H1 (cell line): ENCODE data around the gene FADS2. TPM values are rescaled to one million over a fixed set of nuclear protein-coding genes. Genes with fewer than 3 reads are reported as not detected.

Experiments used
- CTCF ChIA-PET: fragments of 300-600 bp; sonication (Branson Sonifier 250); formaldehyde crosslinking; loops from one replicate; lab custom pipeline; 2021; ENCODE audit not compliant: partially characterized antibody; lab: Charles Lee
- POLR2A ChIA-PET: fragments of 300-600 bp; sonication (Branson Sonifier 250); formaldehyde crosslinking; loops from one replicate; lab custom pipeline; 2021; ENCODE audit warnings: inconsistent platforms; ENCODE audit not compliant: partially characterized antibody; lab: Charles Lee
- DNase-seq, 2 experiments: peaks; one replicate each; pipeline versions ENCODE4 v3.0.0 to v3.0.0-alpha.2; 2010 to 2022; ENCODE audit warnings: low spot score in 2 of 2, low read depth in 1 of 2, mixed read lengths in 1 of 2
- FAIRE-seq: peaks from 2 replicates; lab custom pipeline; 2011; peaks lifted over from hg19 to GRCh38; lab: Jason Lieb, UNC
- H2AFZ ChIP-seq: 2 replicates; pipeline ENCODE4 v1.8.1; 2012; ENCODE audit warnings: low read length, inconsistent platforms
- H2AK5ac ChIP-seq: 2 replicates; pipeline ENCODE4 v1.6.1; 2013; ENCODE audit warnings: low read depth, low read length
- H2BK120ac ChIP-seq: replicated peaks from 2 replicates; pipeline ENCODE3; 2013; ENCODE audit warnings: low read depth, low read length, inconsistent platforms
- H2BK12ac ChIP-seq: 2 replicates; pipeline ENCODE4 v1.6.1; 2013; ENCODE audit warnings: low read depth, low read length
- H2BK15ac ChIP-seq: 2 replicates; pipeline ENCODE4 v1.6.1; 2013; ENCODE audit warnings: low read length
- H2BK20ac ChIP-seq: 2 replicates; pipeline ENCODE4 v1.6.1; 2013; ENCODE audit warnings: low read length
- H2BK5ac ChIP-seq: 2 replicates; pipeline ENCODE4 v1.6.1; 2013; ENCODE audit warnings: low read depth, low read length
- H3K14ac ChIP-seq: 2 replicates; pipeline ENCODE4 v1.6.1; 2013; ENCODE audit warnings: inconsistent platforms; ENCODE audit not compliant: insufficient read length
- H3K18ac ChIP-seq: 2 replicates; pipeline ENCODE4 v1.6.1; 2013; ENCODE audit warnings: low read length; ENCODE audit errors: extremely low read depth
- H3K23ac ChIP-seq: 2 replicates; pipeline ENCODE4 v1.6.1; 2013; ENCODE audit warnings: inconsistent platforms; ENCODE audit not compliant: insufficient read length
- H3K23me2 ChIP-seq: 2 replicates; pipeline ENCODE4 v1.6.1; 2013; ENCODE audit warnings: low read depth, low read length
- H3K27ac ChIP-seq: 2 replicates; pipeline ENCODE4 v1.6.1; 2011; ENCODE audit warnings: low read depth, low read length, inconsistent platforms
- H3K27me3 ChIP-seq, 4 experiments: replicated peaks in 1 of 4; 1 replicate in 1 of 4; 2 replicates in 3 of 4; pipeline versions ENCODE4 v1.6.1 to v1.8.1; 2011 to 2013; ENCODE audit warnings: low read length in 3 of 4, mild to moderate bottlenecking in 3 of 4, inconsistent platforms in 2 of 4, mixed read lengths in 2 of 4, moderate library complexity in 1 of 4; ENCODE audit not compliant: control insufficient read depth in 3 of 4, insufficient read depth in 3 of 4; ENCODE audit errors: extremely low read depth in 1 of 4
- H3K36me3 ChIP-seq, 4 experiments: 2 replicates each; pipeline versions ENCODE4 v1.6.1 to v1.8.1; 2011 to 2013; ENCODE audit warnings: mild to moderate bottlenecking in 4 of 4, low read length in 3 of 4, moderate library complexity in 2 of 4, control low read depth in 1 of 4, inconsistent platforms in 1 of 4; ENCODE audit not compliant: insufficient read depth in 4 of 4, control insufficient read depth in 2 of 4
- H3K4ac ChIP-seq: replicated peaks from 2 replicates; pipeline ENCODE3; 2013; ENCODE audit warnings: low read length, low read depth, mixed read lengths, inconsistent platforms; ENCODE audit not compliant: insufficient read length
- H3K4me1 ChIP-seq, 4 experiments: replicated peaks in 1 of 4; 1 replicate in 1 of 4; 2 replicates in 3 of 4; pipeline versions ENCODE4 v1.6.1 to v1.8.1; 2011 to 2013; ENCODE audit warnings: low read length in 3 of 4, inconsistent platforms in 2 of 4, mixed read lengths in 1 of 4; ENCODE audit not compliant: insufficient read depth in 4 of 4, control insufficient read depth in 3 of 4
- H3K4me2 ChIP-seq, 2 experiments: 2 replicates each; pipeline versions ENCODE4 v1.6.1 to v1.8.1; 2011 to 2013; ENCODE audit warnings: low read depth in 2 of 2, low read length in 2 of 2, control low read depth in 1 of 2, inconsistent platforms in 1 of 2, mild to moderate bottlenecking in 1 of 2; ENCODE audit not compliant: insufficient read depth in 1 of 2
- H3K4me3 ChIP-seq, 4 experiments: fragments of 200-600, 300-600 bp in 1 of 4; sonication (generic), shearing (Covaris generic), sonication (Bioruptor Twin) in 1 of 4; 2 replicates each; pipeline versions ENCODE4 v1.5.1 to v1.8.1; 2011 to 2016; ENCODE audit warnings: low read length in 4 of 4, low read depth in 3 of 4, control low read depth in 2 of 4, inconsistent platforms in 2 of 4, mild to moderate bottlenecking in 2 of 4, mixed read lengths in 1 of 4, moderate library complexity in 1 of 4; ENCODE audit not compliant: insufficient read depth in 2 of 4; ENCODE audit errors: extremely low read depth in 1 of 4
- H3K56ac ChIP-seq: replicated peaks from 2 replicates; pipeline ENCODE3; 2013; ENCODE audit warnings: low read depth, mild to moderate bottlenecking, mixed read lengths, low read length, inconsistent platforms; ENCODE audit not compliant: insufficient read length
- H3K79me1 ChIP-seq: 2 replicates; pipeline ENCODE4 v1.6.1; 2013; ENCODE audit warnings: low read depth, low read length, control low read depth
- H3K79me2 ChIP-seq, 2 experiments: 2 replicates each; pipeline versions ENCODE4 v1.6.1 to v1.8.1; 2012 to 2013; ENCODE audit warnings: low read length in 2 of 2, mild to moderate bottlenecking in 2 of 2, inconsistent platforms in 1 of 2; ENCODE audit not compliant: insufficient read depth in 2 of 2, control insufficient read depth in 1 of 2
- H3K9ac ChIP-seq, 4 experiments: replicated peaks in 1 of 4; 1 replicate in 1 of 4; 2 replicates in 3 of 4; pipeline versions ENCODE4 v1.6.1 to v1.8.1; 2011 to 2013; ENCODE audit warnings: low read depth in 3 of 4, low read length in 3 of 4, control low read depth in 2 of 4, mild to moderate bottlenecking in 2 of 4, moderate library complexity in 2 of 4, inconsistent platforms in 1 of 4; ENCODE audit errors: extremely low read depth in 1 of 4
- H3K9me3 ChIP-seq, 2 experiments: 2 replicates each; pipeline versions ENCODE4 v1.6.1 to v1.8.1; 2012 to 2013; ENCODE audit warnings: mild to moderate bottlenecking in 2 of 2, moderate library complexity in 2 of 2, control low read depth in 1 of 2, inconsistent platforms in 1 of 2, low read depth in 1 of 2, low read length in 1 of 2, mixed read lengths in 1 of 2; ENCODE audit not compliant: insufficient read depth in 2 of 2
- H4K20me1 ChIP-seq, 2 experiments: replicated peaks in 1 of 2; 2 replicates each; pipeline versions ENCODE3 to v1.8.1; 2011 to 2013; ENCODE audit warnings: inconsistent platforms in 2 of 2, low read length in 2 of 2, mild to moderate bottlenecking in 1 of 2; ENCODE audit not compliant: insufficient read depth in 2 of 2, control insufficient read depth in 1 of 2
- H4K5ac ChIP-seq: 2 replicates; pipeline ENCODE4 v1.6.1; 2013; ENCODE audit warnings: low read length, low read depth, mixed read lengths, inconsistent platforms; ENCODE audit not compliant: insufficient read length
- H4K8ac ChIP-seq: 2 replicates; pipeline ENCODE4 v1.8.0; 2013; ENCODE audit warnings: mild to moderate bottlenecking, moderate library complexity, low read length, inconsistent platforms; ENCODE audit not compliant: insufficient read depth; ENCODE audit errors: extremely low read depth
- H4K91ac ChIP-seq: replicated peaks from 2 replicates; pipeline ENCODE3; 2013; ENCODE audit warnings: low read length, mixed read lengths, inconsistent platforms; ENCODE audit not compliant: insufficient read length
- JUN ChIP-seq: IDR thresholded peaks from 2 replicates; pipeline ENCODE4 v1.6.1; 2011; ENCODE audit warnings: low read depth, mild to moderate bottlenecking, improper control_type of control experiment, low read length
- MAFK ChIP-seq: IDR thresholded peaks from 2 replicates; pipeline ENCODE4 v1.6.1; 2012; ENCODE audit warnings: low read depth, mild to moderate bottlenecking, improper control_type of control experiment, low read length
- MAX ChIP-seq: IDR thresholded peaks from 2 replicates; pipeline ENCODE4 v1.6.1; 2012; ENCODE audit warnings: inconsistent platforms
- ZNF274 ChIP-seq: IDR thresholded peaks from 2 replicates; pipeline ENCODE4 v1.7.0; 2012; ENCODE audit warnings: low read length, borderline replicate concordance; ENCODE audit errors: extremely low read depth
- WGBS, 2 experiments: shearing (Covaris generic) in 1 of 2; methylation state at CpG; one replicate each; pipeline versions ENCODE4 v1.1.6 to v1.1.7; 2013 to 2015; ENCODE audit warnings: low lambda C conversion rate in 2 of 2, mixed read lengths in 2 of 2, inconsistent platforms in 1 of 2, low coverage in 1 of 2, missing lambda C conversion rate in 1 of 2; ENCODE audit not compliant: insufficient replicate concordance in 2 of 2, insufficient coverage in 1 of 2, insufficient read length in 1 of 2; ENCODE audit errors: extremely low coverage in 1 of 2, missing lambda C conversion rate in 1 of 2; 5-methylcytosine and 5-hydroxymethylcytosine counted together
- polyA plus RNA-seq, 7 experiments: library from polyadenylated mRNA; depleted of rRNA in 3 of 7; stranded (reverse) in 5 of 7; unstranded in 2 of 7; fragments of >200 nt in 5 of 7; fragments of 200-250 nt in 2 of 7; gene quantifications; 1 replicate in 5 of 7; 2 replicates in 1 of 7; 4 replicates in 1 of 7; pipeline versions ENCODE4 v1.2.1 to v1.2.3, GENCODE V29; 2011 to 2013; ENCODE audit warnings: missing spikeins in 2 of 7, mixed read lengths in 2 of 7
- total RNA-seq: library from RNA; stranded (reverse); fragmentation: NEBNext Ultra II Directional; extraction: Animal tissue kit (Norgen Biotek cat#: 25700); gene quantifications from 2 replicates; pipeline ENCODE4 v1.2.1, GENCODE V29; 2021

FADS2 gene
- total and polyA plus RNA-seq, 2 of the 8 experiments (the other 6 are each of a cell fraction or from before 2014, with no cell fraction given): 499 to 701 TPM

- H3K79me2 ChIP-seq: no peaks in the 10 kb centered on the region
- H3K9ac ChIP-seq: no peak overlapping the region
- H3K79me1 ChIP-seq: no peaks in the 10 kb centered on the region
- H2BK5ac ChIP-seq: 0 out of 2 replicates have a peak overlapping the region, but pooled peaks have one; percentile 49
- no peak for TF ChIP-seq ZNF274
- no peak for TF ChIP-seq JUN
- TF ChIP-seq MAFK: no peak
- no peak for TF ChIP-seq MAX
- H3K4me1 ChIP-seq: peaks cover 5 to 17% (median 8%) of the 10 kb centered on the region in 4 experiments; a peak in 6 of 7 replicates
- no peak overlapping the region for H4K8ac ChIP-seq
- H3K56ac ChIP-seq: no peak overlapping the region
- WGBS, 2 experiments: 92% methylated on average over 13 of the region's 14 CpGs; no CpG with 5 or more reads in 1 of the 2 experiments
- FAIRE-seq: no peak
- peaks cover 0 to 3% of the 10 kb centered on the region in 2 experiments for H4K20me1 ChIP-seq
- H3K4me2 ChIP-seq: no peak overlapping the region
- H3K4ac ChIP-seq: no peak overlapping the region
- H2BK120ac ChIP-seq: no peak overlapping the region
- no peak overlapping the region for H3K23ac ChIP-seq
- H2BK15ac ChIP-seq: no peak overlapping the region
- H3K4me3 ChIP-seq: no peak overlapping the region
- no peak overlapping the region for H3K18ac ChIP-seq
- POLR2A ChIA-PET: interaction anchor here (0.9 to 3.1 kb wide), 3 partner anchors 9 to 90 kb away, joined by 3 to 15 read pairs (median 3); no protein-coding TSS in a partner anchor
- H3K23me2 ChIP-seq: no peaks in the 10 kb centered on the region
- H3K36me3 ChIP-seq: peaks cover 0 to 4% (median 0%) of the 10 kb centered on the region in 4 experiments; a peak in 1 of 8 replicates
- H2AK5ac ChIP-seq: no peak overlapping the region
- no peak overlapping the region for H2BK20ac ChIP-seq
- DNase-seq: no peak
- no peak overlapping the region for H3K27ac ChIP-seq
- H3K14ac ChIP-seq: no peak overlapping the region
- H4K91ac ChIP-seq: no peak overlapping the region
- H2BK12ac ChIP-seq: 0 out of 2 replicates have a peak overlapping the region, but pooled peaks have one; percentile 33
- peaks cover 0 to 11% (median 8%) of the 10 kb centered on the region in 4 experiments; a peak in 5 of 7 replicates for H3K27me3 ChIP-seq
- H3K9me3 ChIP-seq: no peaks in the 10 kb centered on the region
- H2AFZ ChIP-seq: no peak overlapping the region
- CTCF ChIA-PET: interaction anchor here (0.5 to 10.9 kb wide), 8 partner anchors 8 to 743 kb away, joined by 3 to 172 read pairs (median 4); no protein-coding TSS in a partner anchor
- no peak overlapping the region for H4K5ac ChIP-seq
These were observed 47.6 kb downstream of the FADS2 start for GRCh38 chr11:61875698-61876097.
